ENCODE data around the gene SLC35D3.
A peak's percentile ranks its signal among the peaks of the same experiment; 100 is the strongest.
"Not testable (repeated sequence)": the region's sequence is repeated elsewhere in the genome, so short reads cannot be mapped to it uniquely, and the experiment has no call there.

Gene SLC35D3

GRCh38 chr6:136921936-136922684 is at the start of gene SLC35D3:
Gene SLC35D3 (plus strand): TSS chr6:136922301. CDS start chr6:136922429, 128 bp downstream.
- peak in 4 of 10 donors; percentile 23 to 81 (median 76) for DNase-seq
- intact Hi-C loops (cut with DNase I) = no loop called here

GRCh38 chr6:136873748-136874147 is 48.4 kb upstream of the SLC35D3 start:
- intact Hi-C loops (cut with DNase I) = no loop called here
- DNase-seq = no peak

GRCh38 chr6:136876469-136876868 is 45.6 kb upstream of the SLC35D3 start:
- DNase-seq; intact Hi-C loops (cut with DNase I): not testable (repeated sequence)

GRCh38 chr6:136880748-136881460 is 41.2 kb upstream of the SLC35D3 start:
- DNase-seq = no peak
- intact Hi-C loops (cut with DNase I) = no loop called here

- no peak for DNase-seq
- intact Hi-C loops (cut with DNase I) = no loop called here
These were observed 36.0 kb upstream of the SLC35D3 start for GRCh38 chr6:136886091-136886490.

- intact Hi-C loops (cut with DNase I) = no loop called here
- no peak for DNase-seq
These were observed 34.1 kb upstream of the SLC35D3 start for GRCh38 chr6:136887953-136888352.

GRCh38 chr6:136889271-136890193 is 32.6 kb upstream of the SLC35D3 start:
- intact Hi-C loops (cut with DNase I) = no loop called here
- no peak for DNase-seq

GRCh38 chr6:136890194-136890839 is 31.8 kb upstream of the SLC35D3 start:
- intact Hi-C loops (cut with DNase I) = no loop called here
- DNase-seq = no peak

- no peak for DNase-seq
- intact Hi-C loops (cut with DNase I) = no loop called here
These were observed 31.1 kb upstream of the SLC35D3 start for GRCh38 chr6:136890986-136891385.

- DNase-seq = no peak
- intact Hi-C loops (cut with DNase I) = no loop called here
These were observed 28.9 kb upstream of the SLC35D3 start for GRCh38 chr6:136893187-136893586.

GRCh38 chr6:136895901-136896300 is 26.2 kb upstream of the SLC35D3 start:
- intact Hi-C loops (cut with DNase I) = no loop called here

GRCh38 chr6:136897071-136897470 is 25.0 kb upstream of the SLC35D3 start:
- intact Hi-C loops (cut with DNase I) = no loop called here

More at GRCh38 chr6:136895901-136896300, 26.2 kb upstream of the SLC35D3 start:
- DNase-seq = no peak

GRCh38 chr6:136901212-136901784 is 20.8 kb upstream of the SLC35D3 start:
- no peak for DNase-seq
- intact Hi-C loops (cut with DNase I) = no loop called here

More at GRCh38 chr6:136897071-136897470, 25.0 kb upstream of the SLC35D3 start:
- DNase-seq = no peak

- DNase-seq; intact Hi-C loops (cut with DNase I): not testable (repeated sequence)
These were observed 17.6 kb upstream of the SLC35D3 start for GRCh38 chr6:136904477-136904876.

- intact Hi-C loops (cut with DNase I) = no loop called here
- no peak for DNase-seq
These were observed 7.2 kb upstream of the SLC35D3 start for GRCh38 chr6:136914947-136915346.

GRCh38 chr6:136918706-136919105 is 3.4 kb upstream of the SLC35D3 start:
- intact Hi-C loops (cut with DNase I) = no loop called here
- DNase-seq = no peak

- DNase-seq = no peak
- intact Hi-C loops (cut with DNase I) = no loop called here
These were observed 1.9 kb upstream of the SLC35D3 start for GRCh38 chr6:136920216-136920615.

GRCh38 chr6:136920671-136921380 is 1.3 kb upstream of the SLC35D3 start:
- intact Hi-C loops (cut with DNase I) = no loop called here
- peak in 2 of 10 donors; percentile 72 to 79 for DNase-seq

GRCh38 chr6:136921381-136921935 is 643 bp upstream of the SLC35D3 start:
- intact Hi-C loops (cut with DNase I) = no loop called here

More at GRCh38 chr6:136921381-136921935, 643 bp upstream of the SLC35D3 start:
- DNase-seq = peak in 2 of 10 donors; percentile 21 to 78
